Mucosa of stomach (tissue), 1 donor: ENCODE measurements around the gene SELPLG.

ENCODE experiments used
- H3K27me3 ChIP-seq: one replicate; pipeline ENCODE4 v1.7.0; 2013; ENCODE audit warnings: mild to moderate bottlenecking, low read length; ENCODE audit not compliant: control insufficient read depth, insufficient read depth
- H3K36me3 ChIP-seq: one replicate; pipeline ENCODE4 v1.7.0; 2013; ENCODE audit warnings: low read length; ENCODE audit not compliant: control insufficient read depth, insufficient read depth
- H3K4me1 ChIP-seq: one replicate; pipeline ENCODE4 v1.7.0; 2013; ENCODE audit warnings: mild to moderate bottlenecking, low read length; ENCODE audit not compliant: control insufficient read depth, insufficient read depth
- H3K4me3 ChIP-seq: one replicate; pipeline ENCODE4 v1.7.0; 2013; ENCODE audit warnings: low read length
- H3K9ac ChIP-seq: one replicate; pipeline ENCODE4 v1.7.0; 2013; ENCODE audit warnings: mild to moderate bottlenecking, low read length, moderate library complexity
- H3K9me3 ChIP-seq: one replicate; pipeline ENCODE4 v1.7.0; 2013; ENCODE audit warnings: mild to moderate bottlenecking, low read length, moderate library complexity; ENCODE audit not compliant: control insufficient read depth
- donor health status: Pancreatic carcinoma.

Gene SELPLG

GRCh38 chr12:108650083-108650482 is 16.4 kb upstream of the SELPLG start:
- no peaks in the 10 kb centered on the region for H3K9me3 ChIP-seq
- no peaks in the 10 kb centered on the region for H3K36me3 ChIP-seq
- no peaks in the 10 kb centered on the region for H3K4me1 ChIP-seq
- no peaks in the 10 kb centered on the region for H3K27me3 ChIP-seq
- H3K9ac ChIP-seq: no peak overlapping the region
- H3K4me3 ChIP-seq: no peak overlapping the region

GRCh38 chr12:108649669-108650068 is 16.0 kb upstream of the SELPLG start:
- Histone ChIP-seq H3K4me1 (no peaks in the 10 kb centered on the region), H3K36me3 (no peaks in the 10 kb centered on the region), H3K27me3 (no peaks in the 10 kb centered on the region), H3K9ac (no peak overlapping the region), H3K9me3 (no peaks in the 10 kb centered on the region), H3K4me3 (no peak overlapping the region)

GRCh38 chr12:108649126-108649525 is 15.4 kb upstream of the SELPLG start:
- Histone ChIP-seq H3K9ac (no peak overlapping the region), H3K9me3 (no peaks in the 10 kb centered on the region), H3K27me3 (no peaks in the 10 kb centered on the region), H3K36me3 (no peaks in the 10 kb centered on the region), H3K4me3 (no peak overlapping the region), H3K4me1 (no peaks in the 10 kb centered on the region)

- Histone ChIP-seq H3K27me3 (no peaks in the 10 kb centered on the region), H3K9me3 (no peaks in the 10 kb centered on the region), H3K4me3 (no peak overlapping the region), H3K9ac (no peak overlapping the region), H3K36me3 (no peaks in the 10 kb centered on the region), H3K4me1 (no peaks in the 10 kb centered on the region)
Measured at GRCh38 chr12:108648371-108648770, 14.7 kb upstream of the SELPLG start.

- Histone ChIP-seq H3K9ac (no peak overlapping the region), H3K4me3 (no peak overlapping the region), H3K9me3 (no peaks in the 10 kb centered on the region), H3K27me3 (no peaks in the 10 kb centered on the region), H3K36me3 (no peaks in the 10 kb centered on the region), H3K4me1 (no peaks in the 10 kb centered on the region)
Measured at GRCh38 chr12:108647585-108648287, 14.0 kb upstream of the SELPLG start.

- H3K4me1 ChIP-seq: no peaks in the 10 kb centered on the region
- no peaks in the 10 kb centered on the region for H3K27me3 ChIP-seq
- no peak overlapping the region for H3K4me3 ChIP-seq
- H3K9me3 ChIP-seq: no peaks in the 10 kb centered on the region
- no peak overlapping the region for H3K9ac ChIP-seq
- H3K36me3 ChIP-seq: no peaks in the 10 kb centered on the region
Measured at GRCh38 chr12:108646600-108647579, 13.2 kb upstream of the SELPLG start.

DNA sequence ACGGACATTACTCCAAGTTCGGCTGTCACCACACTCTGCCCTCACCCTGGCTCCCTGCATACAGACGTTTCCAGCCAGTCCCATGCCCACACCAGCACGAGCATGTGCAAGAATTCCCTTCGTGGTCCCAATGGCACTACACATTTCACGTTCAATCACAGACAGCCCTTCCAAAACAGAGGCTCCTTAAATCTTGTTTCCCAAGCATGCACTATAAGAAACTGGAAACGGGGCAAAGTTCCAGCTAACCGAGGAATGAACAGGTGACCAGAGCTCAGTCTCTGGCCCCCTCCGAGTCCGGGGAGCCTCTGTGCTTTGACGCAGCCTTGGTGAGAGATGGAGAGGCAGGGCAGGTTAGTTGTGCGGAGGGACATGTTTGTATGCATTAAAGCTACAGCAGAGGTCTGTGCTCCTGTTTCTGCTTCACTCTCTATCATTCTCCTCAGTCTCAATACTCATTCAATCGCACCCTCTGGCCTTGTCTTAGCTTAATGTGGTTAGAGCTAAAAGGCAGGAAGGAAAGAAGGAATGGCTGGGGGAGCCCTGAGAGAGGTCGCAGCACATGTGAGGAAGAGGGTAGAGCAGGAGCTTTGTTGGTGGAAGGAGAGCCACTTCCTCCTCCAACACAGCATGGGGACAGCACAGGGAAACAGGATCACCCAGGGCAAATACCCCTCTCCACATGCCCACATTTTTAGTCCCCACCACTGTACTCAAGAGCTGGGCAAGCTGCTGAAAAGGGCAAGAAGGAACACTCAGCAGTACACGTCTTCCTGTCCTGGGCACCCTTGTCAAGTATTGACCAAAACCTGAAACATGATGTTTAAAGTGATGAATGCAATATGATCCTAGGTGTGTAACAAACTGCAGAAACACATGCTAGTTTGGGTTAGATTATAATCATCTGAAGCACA is 12.2 kb upstream of the SELPLG start:
- H3K36me3 ChIP-seq: no peaks in the 10 kb centered on the region
- no peak overlapping the region for H3K4me3 ChIP-seq
- no peaks in the 10 kb centered on the region for H3K9me3 ChIP-seq
- H3K4me1 ChIP-seq: no peaks in the 10 kb centered on the region
- H3K9ac ChIP-seq: no peak overlapping the region
- no peaks in the 10 kb centered on the region for H3K27me3 ChIP-seq

- H3K4me3 ChIP-seq: no peak overlapping the region
- no peaks in the 10 kb centered on the region for H3K9me3 ChIP-seq
- H3K36me3 ChIP-seq: no peaks in the 10 kb centered on the region
- no peaks in the 10 kb centered on the region for H3K27me3 ChIP-seq
- no peak overlapping the region for H3K9ac ChIP-seq
- H3K4me1 ChIP-seq: no peaks in the 10 kb centered on the region
Measured at GRCh38 chr12:108644811-108645120, 11.1 kb upstream of the SELPLG start.

DNA sequence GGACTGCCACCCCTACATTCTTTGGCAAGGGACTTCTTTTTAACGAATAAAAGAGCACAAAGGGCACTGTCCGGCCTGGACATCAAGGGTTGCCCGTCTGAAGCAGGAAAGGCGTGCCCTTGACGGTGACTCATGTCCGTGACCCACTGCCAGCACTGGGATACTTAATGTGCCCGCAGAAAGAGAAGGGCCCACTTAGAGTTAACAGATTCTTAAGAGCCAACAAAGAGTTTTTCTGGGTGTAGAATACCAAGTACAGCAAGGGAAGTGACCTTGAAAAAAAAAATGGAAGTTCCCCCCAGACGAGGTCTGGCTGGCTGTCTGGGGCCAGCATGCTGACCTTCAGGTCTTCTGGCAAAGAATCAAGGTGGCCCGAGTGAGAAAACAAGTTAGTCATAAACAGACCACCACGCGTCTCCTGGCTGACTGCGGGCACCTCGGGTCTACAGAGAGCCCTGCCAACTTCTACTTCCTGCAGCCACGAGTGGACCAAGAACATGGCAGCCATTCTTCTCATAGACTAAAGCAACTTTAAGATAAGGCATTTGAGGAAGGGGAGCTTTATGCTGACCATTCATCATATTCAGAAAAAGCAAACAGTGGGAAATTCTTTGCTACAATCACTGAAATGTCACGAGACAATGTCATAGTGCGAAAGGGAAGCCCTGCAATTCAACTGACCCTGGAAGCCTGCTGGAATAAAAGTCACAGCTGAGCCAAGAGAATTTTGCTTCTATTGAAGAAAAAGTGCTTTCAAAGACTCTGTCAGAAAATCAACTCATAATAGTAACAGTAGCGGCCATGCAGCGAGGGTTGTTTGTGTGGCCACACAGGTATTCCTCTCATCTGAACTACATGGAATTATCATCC is 10.5 kb upstream of the SELPLG start:
- Histone ChIP-seq H3K4me3 (no peak overlapping the region), H3K27me3 (no peaks in the 10 kb centered on the region), H3K9me3 (no peaks in the 10 kb centered on the region), H3K9ac (no peak overlapping the region), H3K36me3 (no peaks in the 10 kb centered on the region), H3K4me1 (no peaks in the 10 kb centered on the region)

GRCh38 chr12:108642899-108643654 is 9.4 kb upstream of the SELPLG start:
- Histone ChIP-seq H3K27me3 (peaks cover 3% of the 10 kb centered on the region), H3K4me3 (no peak overlapping the region), H3K9ac (no peak overlapping the region), H3K9me3 (no peaks in the 10 kb centered on the region), H3K36me3 (no peaks in the 10 kb centered on the region), H3K4me1 (peaks cover 10% of the 10 kb centered on the region)
